ENCODE data around the gene CENATAC. TPM values are rescaled to one million over a fixed set of nuclear protein-coding genes. Genes with fewer than 3 reads are reported as not detected.
"Not testable (repeated sequence)": the region's sequence is repeated elsewhere in the genome, so short reads cannot be mapped to it uniquely, and the experiment has no call there.

CENATAC gene
- total RNA-seq, 1 donor from 2014 or later, result 31.6 TPM

DNA sequence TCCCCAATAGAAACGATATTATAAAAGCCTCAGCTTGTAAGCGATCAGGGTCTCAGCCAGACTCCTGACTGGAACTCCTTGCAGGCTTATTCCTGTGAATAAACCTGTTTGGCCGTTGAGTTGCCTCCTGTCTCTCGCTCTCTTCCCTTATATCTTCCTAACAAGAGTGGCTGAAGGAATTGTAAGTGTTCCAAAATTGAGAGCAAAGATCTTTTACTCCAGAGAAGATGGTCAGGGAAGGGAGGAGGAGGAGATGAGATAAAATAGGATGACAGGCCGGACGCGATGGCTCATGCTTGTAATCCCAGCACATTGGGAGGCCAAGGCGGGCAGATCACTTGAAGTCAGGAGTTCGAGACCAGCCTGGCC lies 34.0 kb downstream of the CENATAC start:
- no peaks in the 10 kb centered on the region for H3K27me3 Mint-ChIP-seq (ENCODE audit: unreplicated experiment)
- H3K9me3 Mint-ChIP-seq (ENCODE audit: unreplicated experiment), result no peaks in the 10 kb centered on the region
- no peak overlapping the region for H3K4me3 Mint-ChIP-seq (ENCODE audit: unreplicated experiment)
- H3K27ac Mint-ChIP-seq (ENCODE audit: unreplicated experiment), result no peak overlapping the region
- TF ChIP-seq, protein P1, sequence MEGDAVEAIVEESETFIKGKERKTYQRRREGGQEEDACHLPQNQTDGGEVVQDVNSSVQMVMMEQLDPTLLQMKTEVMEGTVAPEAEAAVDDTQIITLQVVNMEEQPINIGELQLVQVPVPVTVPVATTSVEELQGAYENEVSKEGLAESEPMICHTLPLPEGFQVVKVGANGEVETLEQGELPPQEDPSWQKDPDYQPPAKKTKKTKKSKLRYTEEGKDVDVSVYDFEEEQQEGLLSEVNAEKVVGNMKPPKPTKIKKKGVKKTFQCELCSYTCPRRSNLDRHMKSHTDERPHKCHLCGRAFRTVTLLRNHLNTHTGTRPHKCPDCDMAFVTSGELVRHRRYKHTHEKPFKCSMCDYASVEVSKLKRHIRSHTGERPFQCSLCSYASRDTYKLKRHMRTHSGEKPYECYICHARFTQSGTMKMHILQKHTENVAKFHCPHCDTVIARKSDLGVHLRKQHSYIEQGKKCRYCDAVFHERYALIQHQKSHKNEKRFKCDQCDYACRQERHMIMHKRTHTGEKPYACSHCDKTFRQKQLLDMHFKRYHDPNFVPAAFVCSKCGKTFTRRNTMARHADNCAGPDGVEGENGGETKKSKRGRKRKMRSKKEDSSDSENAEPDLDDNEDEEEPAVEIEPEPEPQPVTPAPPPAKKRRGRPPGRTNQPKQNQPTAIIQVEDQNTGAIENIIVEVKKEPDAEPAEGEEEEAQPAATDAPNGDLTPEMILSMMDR (IDR thresholded peaks at IDR 0.05), result no peak
- no peaks in the 10 kb centered on the region for H3K36me3 Mint-ChIP-seq (ENCODE audit: unreplicated experiment)
- peaks cover 17% of the 10 kb centered on the region for H3K4me1 Mint-ChIP-seq (ENCODE audit: unreplicated experiment)
- no peak for DNase-seq (ENCODE audit: extremely low spot score, unreplicated experiment)

DNA sequence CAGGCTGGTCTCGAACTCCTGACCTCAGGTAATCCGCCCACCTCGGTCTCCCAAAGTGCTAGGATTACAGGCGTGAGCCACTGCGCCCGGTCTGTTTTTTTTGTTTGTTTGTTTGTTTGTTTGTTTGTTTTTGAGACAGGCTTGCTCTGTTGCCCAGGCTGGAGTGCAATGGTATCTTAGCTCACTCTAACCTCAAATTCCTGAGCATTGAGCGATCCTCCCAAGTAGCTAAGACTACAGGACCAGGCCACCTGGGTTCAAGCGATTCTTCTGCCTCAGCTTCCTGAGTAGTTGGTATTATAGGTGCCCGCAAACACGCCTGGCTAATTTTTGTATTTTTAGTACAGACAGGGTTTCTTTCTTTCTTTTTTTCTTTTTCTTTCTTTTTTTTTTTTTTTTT lies 35.5 kb downstream of the CENATAC start:
- H3K36me3 Mint-ChIP-seq (ENCODE audit: unreplicated experiment); H3K4me3 Mint-ChIP-seq (ENCODE audit: unreplicated experiment); H3K27ac Mint-ChIP-seq (ENCODE audit: unreplicated experiment); DNase-seq (ENCODE audit: extremely low spot score, unreplicated experiment); H3K27me3 Mint-ChIP-seq (ENCODE audit: unreplicated experiment); H3K9me3 Mint-ChIP-seq (ENCODE audit: unreplicated experiment): not testable (repeated sequence)
- H3K4me1 Mint-ChIP-seq (ENCODE audit: unreplicated experiment), result peaks cover 14% of the 10 kb centered on the region

DNA sequence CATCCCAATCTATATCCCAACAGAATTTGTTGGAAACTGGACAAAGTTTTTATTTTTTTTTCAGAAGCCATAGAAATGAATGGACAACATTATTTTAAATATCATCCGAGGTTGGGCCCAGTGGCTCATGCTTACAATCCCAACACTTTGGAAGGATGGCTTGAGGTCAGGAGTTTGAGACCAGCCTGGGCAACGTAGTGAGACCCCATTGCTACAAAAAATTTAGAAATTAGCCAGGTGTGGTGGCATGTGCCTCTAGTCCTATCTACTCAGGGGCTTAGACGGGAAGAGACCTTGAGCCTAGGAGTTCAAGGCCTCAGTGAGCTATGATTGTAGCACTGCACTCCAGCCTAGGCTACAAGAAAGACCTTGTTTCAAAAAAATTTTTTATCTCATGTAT lies 36.9 kb downstream of the CENATAC start:
- Mint-ChIP-seq H3K4me1 (ENCODE audit: unreplicated experiment) (peaks cover 3% of the 10 kb centered on the region), H3K9me3 (ENCODE audit: unreplicated experiment) (no peaks in the 10 kb centered on the region), H3K27ac (ENCODE audit: unreplicated experiment) (no peak overlapping the region), H3K27me3 (ENCODE audit: unreplicated experiment) (no peaks in the 10 kb centered on the region), H3K36me3 (ENCODE audit: unreplicated experiment) (no peaks in the 10 kb centered on the region), H3K4me3 (ENCODE audit: unreplicated experiment) (no peak overlapping the region)
- DNase-seq (ENCODE audit: extremely low spot score, unreplicated experiment), result no peak
- TF ChIP-seq, protein P1 (IDR thresholded peaks at IDR 0.05), result no peak

DNA sequence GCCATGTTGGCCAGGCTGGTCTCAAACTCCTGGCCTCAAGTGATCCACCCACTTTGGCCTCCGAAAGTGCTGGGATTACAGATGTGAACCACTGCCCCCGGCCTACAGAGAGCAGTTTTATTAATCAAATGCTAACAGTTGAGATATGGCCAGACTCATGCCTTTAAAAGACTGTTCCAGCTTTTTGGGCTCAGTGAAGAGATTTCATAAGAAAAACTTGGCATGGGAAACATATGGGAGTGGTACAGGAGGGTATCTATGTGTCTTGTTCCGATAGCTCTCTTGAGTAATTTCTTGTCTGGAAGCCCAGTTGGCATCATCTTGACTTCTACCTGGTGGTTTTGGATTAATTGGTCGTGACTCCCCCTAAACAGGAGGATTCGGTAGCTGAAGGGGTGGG lies 40.9 kb downstream of the CENATAC start:
- Mint-ChIP-seq H3K27me3 (ENCODE audit: unreplicated experiment) (no peaks in the 10 kb centered on the region), H3K9me3 (ENCODE audit: unreplicated experiment) (no peaks in the 10 kb centered on the region), H3K27ac (ENCODE audit: unreplicated experiment) (no peak overlapping the region), H3K4me1 (ENCODE audit: unreplicated experiment) (no peaks in the 10 kb centered on the region), H3K4me3 (ENCODE audit: unreplicated experiment) (no peak overlapping the region), H3K36me3 (ENCODE audit: unreplicated experiment) (no peaks in the 10 kb centered on the region)
- TF ChIP-seq, protein P1 (IDR thresholded peaks at IDR 0.05), result no peak
- DNase-seq (ENCODE audit: extremely low spot score, unreplicated experiment), result no peak

DNA sequence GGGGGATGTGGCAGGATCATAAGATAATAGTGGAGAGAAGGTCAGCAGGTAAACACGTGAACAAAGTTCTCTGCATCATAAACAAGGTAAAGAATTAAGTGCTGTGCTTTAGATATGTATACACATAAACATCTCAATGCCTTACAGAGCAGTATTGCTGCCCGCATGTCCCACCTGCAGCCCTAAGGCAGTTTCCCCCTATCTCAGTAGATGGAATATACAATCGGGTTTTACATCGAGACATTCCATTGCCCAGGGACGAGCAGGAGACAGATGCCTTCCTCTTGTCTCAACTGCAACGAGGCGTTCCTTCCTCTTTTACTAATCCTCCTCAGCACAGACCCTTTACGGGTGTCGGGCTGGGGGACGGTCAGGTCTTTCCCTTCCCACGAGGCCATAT lies 41.5 kb downstream of the CENATAC start:
- not testable (repeated sequence) for H3K36me3 Mint-ChIP-seq (ENCODE audit: unreplicated experiment); H3K27ac Mint-ChIP-seq (ENCODE audit: unreplicated experiment)

DNA sequence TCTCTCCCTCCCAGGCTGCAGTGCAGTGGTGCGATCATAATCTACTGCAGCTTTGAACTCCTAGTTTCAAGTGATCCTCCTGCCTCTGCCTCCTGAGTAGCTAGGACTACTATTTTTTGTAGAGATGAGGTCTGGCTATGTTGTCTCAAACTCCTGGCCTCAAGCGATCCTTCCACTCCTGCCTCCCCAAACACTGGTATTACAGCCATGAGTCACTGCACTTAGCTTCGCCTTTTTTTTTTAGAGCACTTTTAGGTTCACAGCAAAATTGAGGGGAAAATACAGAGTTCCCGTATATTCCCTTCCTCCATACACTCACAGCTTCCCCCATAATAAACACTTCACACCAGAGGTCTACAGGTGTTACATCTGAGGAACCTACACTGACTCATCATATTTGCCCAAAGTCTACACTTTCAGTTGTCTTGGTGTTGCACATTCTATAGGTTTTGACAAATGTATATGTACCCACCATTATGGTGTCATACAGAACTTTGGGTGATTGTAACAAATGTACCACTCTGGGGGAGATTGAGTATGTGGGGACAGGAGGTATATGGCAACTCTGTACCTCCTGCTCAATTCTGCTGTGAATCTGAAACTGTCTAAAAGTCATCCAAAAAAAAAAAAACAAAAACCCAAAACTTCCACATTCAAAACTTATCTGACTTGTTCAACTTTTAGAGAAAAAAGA lies 44.0 kb downstream of the CENATAC start:
- no peaks in the 10 kb centered on the region for H3K27me3 Mint-ChIP-seq (ENCODE audit: unreplicated experiment)
- H3K4me3 Mint-ChIP-seq (ENCODE audit: unreplicated experiment), result no peak overlapping the region
- DNase-seq (ENCODE audit: extremely low spot score, unreplicated experiment), result no peak
- no peak overlapping the region for H3K27ac Mint-ChIP-seq (ENCODE audit: unreplicated experiment)
- H3K4me1 Mint-ChIP-seq (ENCODE audit: unreplicated experiment), result no peaks in the 10 kb centered on the region
- TF ChIP-seq, protein P1 (IDR thresholded peaks at IDR 0.05), result no peak
- peaks cover 11% of the 10 kb centered on the region for H3K36me3 Mint-ChIP-seq (ENCODE audit: unreplicated experiment)
- H3K9me3 Mint-ChIP-seq (ENCODE audit: unreplicated experiment), result no peaks in the 10 kb centered on the region

More for the DNA sequence above, 41.5 kb downstream of the CENATAC start:
- H3K4me3 Mint-ChIP-seq (ENCODE audit: unreplicated experiment); H3K27me3 Mint-ChIP-seq (ENCODE audit: unreplicated experiment); H3K4me1 Mint-ChIP-seq (ENCODE audit: unreplicated experiment); H3K9me3 Mint-ChIP-seq (ENCODE audit: unreplicated experiment); DNase-seq (ENCODE audit: extremely low spot score, unreplicated experiment): not testable (repeated sequence)

Data from osteocyte (in vitro differentiated cells).